Measurements from ENCODE around the gene CDH12.
A peak's percentile ranks its signal among the peaks of the same experiment; 100 is the strongest.
"Not testable (repeated sequence)": the region's sequence is repeated elsewhere in the genome, so short reads cannot be mapped to it uniquely, and the experiment has no call there.

CDH12 gene

DNA sequence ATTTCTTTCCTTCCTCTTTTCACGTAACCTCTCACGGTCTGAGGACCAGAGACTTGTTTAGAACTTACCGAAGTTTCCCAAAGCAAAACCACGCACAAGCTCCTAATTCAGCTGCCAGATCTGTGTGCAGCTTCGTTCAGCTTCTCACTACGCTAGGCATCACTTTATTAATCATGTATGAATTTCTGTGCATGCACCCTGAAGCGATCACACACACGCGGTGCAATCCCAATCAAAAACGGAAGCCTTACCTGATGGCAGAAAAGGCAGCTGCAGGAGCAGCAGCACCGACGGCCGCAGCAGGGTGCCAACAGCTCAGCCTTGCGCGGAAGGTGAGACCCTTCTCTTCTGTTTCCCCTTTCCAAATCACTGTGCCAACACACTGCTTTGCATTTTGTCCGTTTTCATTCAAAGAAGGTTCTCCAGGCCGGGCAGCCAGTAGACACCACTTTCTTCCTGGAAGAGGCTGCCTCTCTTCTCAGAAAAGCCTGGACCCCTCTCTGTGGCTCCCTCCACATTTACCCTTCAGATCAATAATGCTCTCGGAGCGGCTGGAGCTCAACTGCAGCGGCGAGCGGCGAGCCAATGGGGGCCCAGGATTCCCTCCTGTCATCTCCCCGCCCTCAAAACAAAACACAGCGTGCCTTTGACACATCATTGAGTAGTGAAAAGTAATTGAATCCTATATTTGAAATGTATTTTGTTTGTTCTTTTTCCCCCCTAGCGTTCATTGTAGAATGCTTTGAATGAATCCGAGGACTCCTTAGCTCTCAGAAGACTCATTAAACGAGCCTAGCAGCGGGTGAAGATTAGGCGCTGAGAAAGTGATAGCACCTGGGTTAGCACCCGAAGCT lies at the start of gene CDH12:
CDH12 (minus strand) TSS at position 538 of the 854 bp plus-strand sequence.
- DNase-seq, result peak in 31 of 58 donors; percentile 1 to 68 (median 11)

DNA sequence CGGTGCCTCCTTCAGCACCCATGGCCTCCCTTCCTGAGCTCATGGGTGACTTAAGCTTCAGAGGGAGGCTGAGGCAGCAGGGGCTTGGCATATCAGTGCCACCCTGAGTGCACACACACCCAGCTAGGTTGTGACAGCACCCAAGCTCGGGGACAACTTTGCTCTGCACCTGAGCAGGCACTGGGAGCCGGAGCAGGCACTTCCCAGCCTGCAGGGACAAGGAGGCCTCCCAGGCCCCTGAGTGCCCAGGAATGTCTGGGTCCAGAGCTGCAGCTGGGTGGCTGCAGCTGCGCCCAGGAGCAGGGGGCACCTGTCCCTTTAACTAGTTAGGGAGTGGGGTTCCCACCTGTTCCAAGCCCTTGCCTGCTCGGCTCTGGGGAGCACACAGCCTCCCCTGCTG lies 48.7 kb upstream of the CDH12 start:
- DNase-seq, result no peak

GRCh38 chr5:22900801-22901310 lies 47.7 kb upstream of the CDH12 start:
- no peak for DNase-seq

GRCh38 chr5:22899341-22899740 lies 46.2 kb upstream of the CDH12 start:
- no peak for DNase-seq

DNA sequence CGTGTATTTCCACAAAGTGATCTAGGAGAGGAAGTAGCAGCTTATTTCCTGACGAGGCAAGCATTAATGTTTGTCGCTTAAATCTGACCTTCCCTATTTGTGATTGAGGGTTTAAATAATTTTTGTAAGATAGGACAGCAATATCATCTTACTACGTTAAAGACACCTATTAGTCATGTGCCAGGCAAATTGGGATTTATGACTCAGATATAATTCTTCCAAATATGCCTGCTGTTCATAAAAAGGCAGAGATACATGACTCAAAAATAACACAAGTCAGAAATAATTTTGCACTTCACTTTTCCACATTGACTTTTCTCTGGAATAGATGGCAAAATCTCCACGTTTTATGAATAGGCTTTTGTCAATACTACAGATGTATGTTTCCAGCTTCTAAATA lies 43.0 kb upstream of the CDH12 start:
- no peak for DNase-seq

DNA sequence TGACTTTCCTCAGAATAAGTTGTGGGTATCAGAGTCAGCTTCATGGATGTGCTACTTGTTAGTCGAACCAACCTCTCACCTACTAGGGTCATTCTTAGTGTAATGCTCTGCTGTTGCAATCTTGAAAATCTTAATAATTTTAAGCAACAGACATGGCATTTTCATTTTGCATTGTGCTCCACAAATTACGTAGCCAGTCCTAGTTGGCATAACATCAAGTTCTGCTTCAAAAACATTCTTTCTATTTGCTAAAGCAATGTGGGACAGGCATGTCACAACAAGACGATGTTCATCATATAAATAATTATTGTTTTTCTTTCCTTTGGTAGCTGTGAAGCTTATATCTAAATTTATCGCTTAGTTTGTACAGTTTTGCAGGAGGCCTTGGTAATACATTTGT lies 39.3 kb upstream of the CDH12 start:
- no peak for DNase-seq

GRCh38 chr5:22889720-22890119 lies 36.6 kb upstream of the CDH12 start:
- no peak for DNase-seq

DNA sequence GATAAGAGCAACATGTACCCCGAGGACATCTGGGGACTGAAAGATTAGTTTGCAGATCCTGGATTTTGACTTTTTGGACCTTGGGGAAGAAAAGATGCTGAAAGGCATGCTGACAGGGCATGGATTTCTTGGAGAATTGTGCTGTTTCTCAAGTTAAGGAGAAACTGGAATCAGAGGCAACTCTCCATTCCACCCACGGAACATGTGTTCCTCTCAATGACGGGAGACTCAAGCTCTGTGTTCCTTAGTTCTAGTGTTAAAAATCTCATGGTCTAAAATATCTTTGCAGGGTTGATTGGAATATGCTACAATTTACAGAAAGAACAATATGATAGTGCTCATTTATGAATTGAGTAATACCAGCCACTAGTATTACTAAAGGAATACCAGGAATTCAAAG lies 34.4 kb upstream of the CDH12 start:
- DNase-seq, result peak in 21 of 58 donors; percentile 1 to 65 (median 6)

GRCh38 chr5:22858911-22859310 lies 5.8 kb upstream of the CDH12 start:
- DNase-seq, result not testable (repeated sequence)

- DNase-seq, result no peak
Measured at GRCh38 chr5:22855824-22856223, 2.7 kb upstream of the CDH12 start.

- no peak for DNase-seq
Measured at GRCh38 chr5:22850981-22851380, 2.2 kb downstream of the CDH12 start.

DNA sequence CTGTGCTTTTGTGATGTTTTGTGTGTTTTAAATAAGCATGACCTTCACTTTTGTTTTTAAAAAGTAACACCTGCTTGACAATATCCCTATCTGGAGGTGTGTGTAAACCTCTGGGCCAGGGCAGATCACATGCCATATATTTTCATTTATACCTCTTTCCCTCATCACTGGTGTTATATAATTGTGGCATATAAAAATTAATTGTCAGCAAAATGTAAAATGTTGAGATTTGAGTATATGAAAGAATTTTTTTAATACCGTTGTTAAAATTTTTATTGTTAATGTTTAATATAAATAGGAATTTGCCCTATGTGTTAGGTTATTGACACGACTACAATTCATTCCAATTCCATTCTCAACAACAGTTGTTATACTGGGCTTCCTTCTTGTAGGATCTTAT lies 6.5 kb downstream of the CDH12 start:
- no peak for DNase-seq

DNA sequence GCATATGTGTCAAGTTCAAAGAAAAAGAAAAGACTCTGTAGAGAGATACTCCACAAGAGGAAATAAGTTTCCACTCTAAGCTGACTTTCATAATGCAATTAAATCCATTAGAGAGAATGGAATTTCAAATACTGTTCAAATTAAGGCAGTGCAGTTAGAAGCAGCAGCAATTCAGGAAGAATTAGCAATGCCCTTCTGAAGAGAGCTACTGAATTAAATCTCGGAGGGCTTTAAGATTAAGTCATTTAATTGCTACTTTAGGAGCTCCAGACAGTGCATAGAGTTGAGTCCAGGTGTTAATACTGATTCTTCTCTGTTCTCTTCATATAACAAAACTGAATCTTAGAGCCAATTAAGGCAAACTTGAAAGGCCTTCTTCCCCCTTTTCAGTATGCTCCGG lies 8.5 kb downstream of the CDH12 start:
- no peak for DNase-seq

- DNase-seq, result no peak
Measured at GRCh38 chr5:22844155-22844554, 9.0 kb downstream of the CDH12 start.

GRCh38 chr5:22842574-22842973 lies 10.6 kb downstream of the CDH12 start:
- no peak for DNase-seq

GRCh38 chr5:22837803-22838202 lies 15.3 kb downstream of the CDH12 start:
- DNase-seq, result no peak

DNA sequence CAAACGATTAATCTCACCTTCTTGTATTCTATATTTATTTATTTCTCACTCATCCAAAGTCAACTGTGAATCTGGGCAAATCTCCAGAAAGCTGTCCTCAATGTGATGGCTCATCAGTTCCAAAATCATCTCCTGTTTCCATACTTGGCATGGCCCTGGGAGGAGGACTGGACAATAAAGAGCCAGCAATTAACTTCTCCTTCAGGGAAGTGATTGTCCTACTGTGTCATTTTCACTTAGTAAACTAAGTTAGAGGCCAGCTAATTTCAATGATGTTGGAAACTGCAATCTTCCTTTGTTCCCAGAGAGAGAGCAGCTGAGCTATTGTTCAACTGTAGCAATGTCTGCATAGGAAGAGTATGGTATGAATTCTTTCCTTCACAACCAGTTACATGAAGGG lies 17.5 kb downstream of the CDH12 start:
- DNase-seq, result no peak

- no peak for DNase-seq
Measured at GRCh38 chr5:22793463-22793862, 59.7 kb downstream of the CDH12 start.

DNA sequence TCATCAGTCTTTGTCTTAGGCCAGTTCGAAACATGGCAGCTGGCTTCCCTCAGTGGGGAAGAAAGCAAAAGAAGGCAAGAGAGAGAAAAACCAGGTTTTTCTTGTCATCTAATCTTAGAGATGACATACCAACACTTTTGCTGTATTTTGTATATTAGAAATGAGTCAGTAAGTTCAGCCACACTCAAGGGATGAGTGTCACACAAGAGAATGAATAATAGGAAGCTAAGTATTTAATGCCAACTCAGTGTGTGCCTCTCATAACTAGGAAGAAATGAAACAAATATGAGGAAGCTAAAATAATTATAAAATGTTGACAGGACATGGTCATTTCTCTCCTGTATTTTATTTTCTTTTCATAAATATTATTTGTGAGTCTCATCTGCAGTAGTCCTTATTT lies 65.3 kb downstream of the CDH12 start:
- no peak for DNase-seq

GRCh38 chr5:22787398-22787797 lies 65.7 kb downstream of the CDH12 start:
- DNase-seq, result no peak

DNA sequence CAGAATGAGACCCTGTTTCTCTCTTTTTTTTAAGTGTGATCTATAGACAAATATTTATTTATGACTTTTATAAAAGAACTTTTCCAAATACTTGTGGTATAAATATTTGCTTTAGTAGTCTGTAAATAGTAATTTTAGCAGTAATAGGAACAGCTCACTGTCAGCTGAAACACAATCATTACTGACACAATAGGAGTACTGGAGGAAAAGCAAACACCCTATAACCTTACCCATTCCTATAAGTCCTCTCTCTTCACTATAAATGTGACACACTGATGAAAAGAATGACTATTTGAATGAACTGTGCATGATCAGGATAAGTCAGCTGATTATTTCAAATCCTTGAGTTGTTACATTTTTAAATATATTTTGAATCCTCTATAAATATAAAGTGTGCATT lies 72.4 kb downstream of the CDH12 start:
- no peak for DNase-seq

- DNase-seq, result no peak
Measured at GRCh38 chr5:22779499-22779898, 73.6 kb downstream of the CDH12 start.

- DNase-seq, result no peak
Measured at GRCh38 chr5:22776285-22776684, 76.9 kb downstream of the CDH12 start.
